Measurements from ENCODE around the gene APOBR. TPM values are rescaled to one million over a fixed set of nuclear protein-coding genes. Genes with fewer than 3 reads are reported as not detected.

APOBR gene
- total and polyA plus RNA-seq, 2 donors (not counting 1 experiment from before 2014, with no cell fraction given), result 0.81 to 2.6 TPM

GRCh38 chr16:28495795-28496749, 1.6 kb downstream of the APOBR start:
- Mint-ChIP-seq H3K27ac (peak overlapping the region; percentile 98), H3K4me3 (peak overlapping the region; percentile 42), H3K27me3 (no peaks in the 10 kb centered on the region), H3K9me3 (ENCODE audit: insufficient read depth) (no peaks in the 10 kb centered on the region), H3K4me1 (peaks cover 52% of the 10 kb centered on the region)
- H3K9me3 ChIP-seq (ENCODE audit: control extremely low read depth in 1 of 3, control insufficient read depth in 2 of 3, insufficient read depth in 1 of 3, low read length in 2 of 3), result no peaks in the 10 kb centered on the region
- H3K4me3 ChIP-seq (ENCODE audit: control extremely low read depth in 1 of 5, extremely low read depth in 1 of 5, insufficient read depth in 1 of 5, low read depth in 2 of 5, low read length in 4 of 5), result no peak overlapping the region
- H2AFZ ChIP-seq (ENCODE audit: insufficient read depth, low read depth, low read length, poor library complexity, severe bottlenecking), result no peak overlapping the region
- ChIA-PET CTCF (no interaction called here), POLR2A (no interaction called here)
- no peak for DNase-seq
- TF ChIP-seq EZH2 (IDR thresholded peaks at IDR 0.05; ENCODE audit: borderline replicate concordance, insufficient read depth, low read depth, low read length, poor library complexity, severe bottlenecking) (no peak), CTCF (IDR thresholded peaks at IDR 0.05) (no peak)
- 92% methylated on average over 19 of the region's 20 CpGs for WGBS (ENCODE audit: insufficient coverage)
- ATAC-seq (ENCODE audit: low read depth), result no peak
- intact Hi-C loops (cut with micrococcal nuclease), result no loop called here
- H3K9ac ChIP-seq (ENCODE audit: low read length), result no peak overlapping the region
- H3K4me2 ChIP-seq (replicated peaks; ENCODE audit: low read depth, low read length, poor library complexity, severe bottlenecking), result no peak overlapping the region
- H3K36me3 ChIP-seq (replicated peaks in 1 of 2; ENCODE audit: control extremely low read depth in 1 of 2, control insufficient read depth in 1 of 2, extremely low read depth in 1 of 2, insufficient read depth in 2 of 2, low read length in 1 of 2), result no peaks in the 10 kb centered on the region
- H3K27me3 ChIP-seq (replicated peaks in 1 of 4; ENCODE audit: control extremely low read depth in 1 of 4, control insufficient read depth in 3 of 4, insufficient read depth in 4 of 4, low read length in 3 of 4), result no peaks in the 10 kb centered on the region
- peak overlapping the region in 1 of 2 donors; percentile 73 for H3K27ac ChIP-seq (ENCODE audit: low read length in 2 of 2)
- H4K20me1 ChIP-seq (ENCODE audit: control insufficient read depth, insufficient read depth, low read length, poor library complexity, severe bottlenecking), result no peaks in the 10 kb centered on the region
- peaks cover 8% of the 10 kb centered on the region for H3K79me2 ChIP-seq (ENCODE audit: control insufficient read depth, insufficient read depth, low read length)
- peaks cover 24 to 45% of the 10 kb centered on the region in 2 donors for H3K4me1 ChIP-seq (ENCODE audit: control insufficient read depth in 2 of 2, insufficient read depth in 2 of 2, low read length in 2 of 2)

- Histone ChIP-seq H3K27me3 (replicated peaks in 1 of 4; ENCODE audit: control extremely low read depth in 1 of 4, control insufficient read depth in 3 of 4, insufficient read depth in 4 of 4, low read length in 3 of 4) (no peaks in the 10 kb centered on the region), H3K79me2 (ENCODE audit: control insufficient read depth, insufficient read depth, low read length) (peaks cover under 1% of the 10 kb centered on the region), H3K36me3 (replicated peaks in 1 of 2; ENCODE audit: control extremely low read depth in 1 of 2, control insufficient read depth in 1 of 2, extremely low read depth in 1 of 2, insufficient read depth in 2 of 2, low read length in 1 of 2) (no peaks in the 10 kb centered on the region), H3K4me3 (ENCODE audit: control extremely low read depth in 1 of 5, extremely low read depth in 1 of 5, insufficient read depth in 1 of 5, low read depth in 2 of 5, low read length in 4 of 5) (no peak overlapping the region), H3K9ac (ENCODE audit: low read length) (no peak overlapping the region), H3K4me2 (replicated peaks; ENCODE audit: low read depth, low read length, poor library complexity, severe bottlenecking) (no peak overlapping the region), H3K4me1 (ENCODE audit: control insufficient read depth in 2 of 2, insufficient read depth in 2 of 2, low read length in 2 of 2) (peaks cover 21 to 40% of the 10 kb centered on the region in 2 donors), H4K20me1 (ENCODE audit: control insufficient read depth, insufficient read depth, low read length, poor library complexity, severe bottlenecking) (no peaks in the 10 kb centered on the region), H3K9me3 (ENCODE audit: control extremely low read depth in 1 of 3, control insufficient read depth in 2 of 3, insufficient read depth in 1 of 3, low read length in 2 of 3) (no peaks in the 10 kb centered on the region), H2AFZ (ENCODE audit: insufficient read depth, low read depth, low read length, poor library complexity, severe bottlenecking) (no peak overlapping the region), H3K27ac (ENCODE audit: low read length in 2 of 2) (no peak overlapping the region)
- no peak for ATAC-seq (ENCODE audit: low read depth)
- no peaks in the 10 kb centered on the region for H3K9me3 Mint-ChIP-seq (ENCODE audit: insufficient read depth)
- 98% methylated on average over 19 of the region's 19 CpGs for WGBS (ENCODE audit: insufficient coverage)
- H3K27ac Mint-ChIP-seq, result no peak overlapping the region
- no peak for TF ChIP-seq CTCF (IDR thresholded peaks at IDR 0.05)
- no peak for TF ChIP-seq EZH2 (IDR thresholded peaks at IDR 0.05; ENCODE audit: borderline replicate concordance, insufficient read depth, low read depth, low read length, poor library complexity, severe bottlenecking)
- ChIA-PET CTCF (no interaction called here), POLR2A (no interaction called here)
- H3K4me3 Mint-ChIP-seq, result no peak overlapping the region
- no peaks in the 10 kb centered on the region for H3K27me3 Mint-ChIP-seq
- intact Hi-C loops (cut with micrococcal nuclease), result no loop called here
- DNase-seq, result no peak
- peaks cover 46% of the 10 kb centered on the region for H3K4me1 Mint-ChIP-seq
These were observed 2.4 kb downstream of the APOBR start for GRCh38 chr16:28496844-28497243.

Data from B cell (primary cell).